ENCODE measurements around the gene PPM1J. TPM values are rescaled to one million over a fixed set of nuclear protein-coding genes. Genes with fewer than 3 reads are reported as not detected.

Gene PPM1J
- total RNA-seq, 5 donors from 2014 or later (not counting 1 experiment from before 2014, with no cell fraction given), result 0.15 to 0.77 (median 0.38) TPM

DNA sequence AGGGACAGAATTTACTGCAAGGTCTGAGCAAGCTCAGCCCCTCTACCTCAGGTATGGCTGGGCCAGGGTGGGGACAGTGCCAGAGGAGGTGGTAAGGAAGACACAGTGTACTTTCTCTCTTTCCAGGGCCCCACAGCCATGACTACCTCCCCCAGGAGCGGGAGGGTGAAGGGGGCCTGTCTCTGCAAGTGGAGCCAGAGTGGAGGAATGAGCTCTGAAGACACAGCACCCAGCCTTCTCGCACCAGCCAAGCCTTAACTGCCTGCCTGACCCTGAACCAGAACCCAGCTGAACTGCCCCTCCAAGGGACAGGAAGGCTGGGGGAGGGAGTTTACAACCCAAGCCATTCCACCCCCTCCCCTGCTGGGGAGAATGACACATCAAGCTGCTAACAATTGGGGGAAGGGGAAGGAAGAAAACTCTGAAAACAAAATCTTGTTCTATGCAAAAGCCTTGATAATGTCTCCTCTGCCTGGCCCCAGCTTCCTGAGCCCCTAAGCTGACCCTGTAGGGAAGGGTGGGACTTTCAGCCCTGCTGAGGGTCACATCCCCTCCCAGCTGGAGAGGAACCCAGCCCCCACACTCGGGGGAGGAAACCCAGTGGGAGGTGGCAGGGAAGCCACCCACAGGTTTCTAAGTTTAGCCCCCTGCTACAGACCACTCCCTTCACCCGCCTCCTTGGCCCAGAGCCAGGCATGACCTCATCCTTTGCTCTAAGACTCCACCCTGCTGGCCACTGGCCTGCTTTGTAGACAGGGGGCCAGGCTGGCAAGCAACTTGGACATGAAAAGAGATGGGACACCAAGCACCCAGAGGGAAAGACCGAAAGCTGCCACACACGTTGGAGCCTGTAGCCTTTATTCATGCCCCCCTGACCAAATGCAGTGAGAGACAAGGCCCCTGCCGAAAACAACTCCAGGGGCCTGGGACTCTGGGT is 14.6 kb downstream of the PPM1J start:
- H3K4me3 Mint-ChIP-seq, result peak overlapping the region in 1 of 3 donors; percentile 38
- H3K4me1 Mint-ChIP-seq, result peaks cover 44 to 62% (median 53%) of the 10 kb centered on the region in 3 donors
- CTCF ChIA-PET, result no interaction called here
- 58% methylated on average over 4 of the region's 7 CpGs for WGBS (ENCODE audit: insufficient coverage)
- H3K27me3 Mint-ChIP-seq, result no peaks in the 10 kb centered on the region
- peak; percentile 35 to 57 (median 43) for ATAC-seq (replicated peaks in 1 of 4)
- H3K9me3 ChIP-seq, result no peaks in the 10 kb centered on the region
- H3K27me3 ChIP-seq (replicated peaks in 1 of 2; ENCODE audit: control insufficient read depth in 2 of 2, extremely low read depth in 1 of 2, insufficient read depth in 2 of 2, low read length in 1 of 2), result no peaks in the 10 kb centered on the region
- POLR2A ChIA-PET, result no interaction called here
- no peaks in the 10 kb centered on the region for H3K9me3 Mint-ChIP-seq
- H3K4me1 ChIP-seq (ENCODE audit: control insufficient read depth in 1 of 2, extremely low read depth in 1 of 2, insufficient read depth in 2 of 2, low read length in 2 of 2), result peaks cover 13 to 46% of the 10 kb centered on the region in 2 experiments
- peaks cover 23% of the 10 kb centered on the region for H3K36me3 Mint-ChIP-seq
- peak overlapping the region; percentile 83 to 92 for H3K27ac Mint-ChIP-seq
- peak overlapping the region; percentile 68 for H3K27ac ChIP-seq (ENCODE audit: low read length)
- DNase-seq, result peak; percentile 32 to 75 (median 61)
- peak overlapping the region in 1 of 2 donors; percentile 17 for H3K4me3 ChIP-seq (ENCODE audit: control insufficient read depth in 1 of 2, extremely low read depth in 1 of 2, low read length in 1 of 2)
- peaks cover 6 to 40% of the 10 kb centered on the region in 2 donors for H3K36me3 ChIP-seq (ENCODE audit: control insufficient read depth in 2 of 2, extremely low read depth in 1 of 2, insufficient read depth in 1 of 2, low read length in 1 of 2)

DNA sequence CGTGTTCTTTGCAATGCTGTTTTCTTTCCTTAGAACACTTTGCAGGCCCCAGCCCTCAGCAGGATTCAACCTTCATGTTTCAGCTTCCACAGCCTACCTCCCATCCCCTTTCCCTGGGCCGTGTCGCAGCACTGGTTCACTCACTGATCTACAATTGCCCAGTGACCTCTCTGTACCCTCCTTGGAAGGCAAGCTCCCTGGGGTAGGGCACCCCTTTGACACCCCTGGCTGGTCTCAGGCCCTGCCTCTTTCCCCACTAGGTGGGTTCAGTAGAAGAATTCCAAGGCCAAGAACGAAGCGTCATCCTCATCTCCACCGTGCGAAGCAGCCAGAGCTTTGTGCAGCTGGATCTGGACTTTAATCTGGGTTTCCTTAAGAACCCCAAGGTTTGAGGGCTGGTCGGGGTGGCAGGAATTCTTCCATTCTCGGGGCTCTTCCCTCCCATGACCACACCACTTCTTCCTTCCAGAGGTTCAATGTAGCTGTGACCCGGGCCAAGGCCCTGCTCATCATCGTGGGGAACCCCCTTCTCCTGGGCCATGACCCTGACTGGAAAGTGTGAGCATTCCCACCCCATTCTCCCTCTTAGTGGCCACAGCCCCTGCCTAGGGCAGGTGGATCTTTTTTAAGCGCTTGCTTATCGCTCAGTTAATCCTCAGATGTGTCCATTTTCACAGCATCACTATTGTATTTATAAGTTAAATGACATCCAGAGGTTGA is 15.5 kb downstream of the PPM1J start:
- H3K9me3 ChIP-seq, result no peaks in the 10 kb centered on the region
- H3K27ac ChIP-seq (ENCODE audit: low read length), result peak overlapping the region; percentile 68
- H3K27me3 ChIP-seq (replicated peaks in 1 of 2; ENCODE audit: control insufficient read depth in 2 of 2, extremely low read depth in 1 of 2, insufficient read depth in 2 of 2, low read length in 1 of 2), result no peaks in the 10 kb centered on the region
- H3K9me3 Mint-ChIP-seq, result no peaks in the 10 kb centered on the region
- H3K4me1 Mint-ChIP-seq, result peaks cover 34 to 52% (median 43%) of the 10 kb centered on the region in 3 donors
- POLR2A ChIA-PET, result no interaction called here
- no peak for DNase-seq
- CTCF ChIA-PET, result interaction anchor here in 1 of 2 donors (1.3 kb wide), 1 partner anchor 15 kb away, joined by 3 read pairs; the partner anchor contains the start of gene PPM1J
- no peak overlapping the region for H3K4me3 Mint-ChIP-seq
- no peak for ATAC-seq (replicated peaks in 1 of 4)
- WGBS (ENCODE audit: insufficient coverage), result 80% methylated on average over 5 of the region's 13 CpGs
- peaks cover 6 to 50% of the 10 kb centered on the region in 2 donors for H3K36me3 ChIP-seq (ENCODE audit: control insufficient read depth in 2 of 2, extremely low read depth in 1 of 2, insufficient read depth in 1 of 2, low read length in 1 of 2)
- H3K4me3 ChIP-seq (ENCODE audit: control insufficient read depth in 1 of 2, extremely low read depth in 1 of 2, low read length in 1 of 2), result no peak overlapping the region
- peaks cover 23% of the 10 kb centered on the region for H3K36me3 Mint-ChIP-seq
- peak overlapping the region; percentile 83 to 92 for H3K27ac Mint-ChIP-seq
- H3K27me3 Mint-ChIP-seq, result no peaks in the 10 kb centered on the region
- peaks cover 5 to 37% of the 10 kb centered on the region in 2 experiments for H3K4me1 ChIP-seq (ENCODE audit: control insufficient read depth in 1 of 2, extremely low read depth in 1 of 2, insufficient read depth in 2 of 2, low read length in 2 of 2)

DNA sequence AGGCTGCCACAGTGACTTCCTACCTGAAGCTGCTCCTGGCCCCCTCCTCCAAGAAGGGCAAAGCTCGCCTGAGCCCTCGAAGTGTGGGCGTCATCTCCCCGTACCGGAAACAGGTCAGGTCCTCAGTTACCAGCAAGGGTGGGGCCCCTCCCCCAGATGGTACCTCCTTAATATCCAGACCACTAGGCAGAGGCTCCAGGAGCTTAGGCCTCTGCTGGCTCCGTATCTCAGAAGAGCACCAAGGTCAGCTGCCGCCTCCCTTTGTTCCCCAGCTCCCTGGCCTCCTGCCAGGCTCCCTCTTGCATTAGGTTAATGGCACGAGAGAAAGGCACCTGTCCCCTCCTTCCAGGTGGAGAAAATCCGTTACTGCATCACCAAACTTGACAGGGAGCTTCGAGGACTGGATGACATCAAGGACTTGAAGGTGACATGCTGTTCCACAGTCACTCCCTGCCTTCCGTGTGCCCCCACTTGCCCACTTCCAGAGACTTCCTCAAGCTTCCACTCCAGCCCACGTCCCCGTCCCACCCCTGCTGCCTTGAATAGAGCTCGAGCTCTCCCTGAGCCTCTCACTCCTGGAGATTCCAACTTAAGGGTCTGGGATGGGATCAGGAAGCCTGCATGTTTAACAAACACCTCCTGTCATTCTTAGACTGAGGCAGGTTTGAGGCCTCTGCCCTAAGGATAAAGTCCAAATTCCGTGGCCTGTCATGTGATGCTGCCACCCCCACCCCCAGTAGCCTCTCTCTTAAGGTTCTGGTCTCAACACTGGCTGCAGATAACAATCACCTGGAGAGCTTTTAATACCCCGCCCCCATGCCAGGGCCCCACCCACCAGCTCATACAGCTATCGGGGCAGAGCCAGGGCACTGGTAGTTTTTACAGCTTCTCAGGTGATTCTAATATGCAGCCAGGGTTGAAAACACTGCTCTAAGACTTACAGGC is 16.5 kb downstream of the PPM1J start:
- Mint-ChIP-seq H3K27me3 (no peaks in the 10 kb centered on the region), H3K4me1 (peaks cover 34 to 44% (median 34%) of the 10 kb centered on the region in 3 donors), H3K36me3 (peaks cover 23% of the 10 kb centered on the region), H3K4me3 (no peak overlapping the region), H3K9me3 (no peaks in the 10 kb centered on the region), H3K27ac (peak overlapping the region; percentile 52 to 58)
- DNase-seq (no peak), ATAC-seq (replicated peaks in 1 of 4) (no peak)
- 88% methylated on average over 17 of the region's 17 CpGs for WGBS (ENCODE audit: insufficient coverage)
- ChIA-PET CTCF (interaction anchor here in 1 of 2 donors (1.3 kb wide), 1 partner anchor 16 kb away, joined by 3 read pairs; the partner anchor contains the start of gene PPM1J), POLR2A (no interaction called here)
- Histone ChIP-seq H3K27ac (ENCODE audit: low read length) (no peak overlapping the region), H3K27me3 (replicated peaks in 1 of 2; ENCODE audit: control insufficient read depth in 2 of 2, extremely low read depth in 1 of 2, insufficient read depth in 2 of 2, low read length in 1 of 2) (no peaks in the 10 kb centered on the region), H3K9me3 (no peaks in the 10 kb centered on the region), H3K4me3 (ENCODE audit: control insufficient read depth in 1 of 2, extremely low read depth in 1 of 2, low read length in 1 of 2) (no peak overlapping the region), H3K4me1 (ENCODE audit: control insufficient read depth in 1 of 2, extremely low read depth in 1 of 2, insufficient read depth in 2 of 2, low read length in 2 of 2) (peaks cover 4 to 27% of the 10 kb centered on the region in 2 experiments), H3K36me3 (ENCODE audit: control insufficient read depth in 2 of 2, extremely low read depth in 1 of 2, insufficient read depth in 1 of 2, low read length in 1 of 2) (peaks cover 6 to 58% of the 10 kb centered on the region in 2 donors)

DNA sequence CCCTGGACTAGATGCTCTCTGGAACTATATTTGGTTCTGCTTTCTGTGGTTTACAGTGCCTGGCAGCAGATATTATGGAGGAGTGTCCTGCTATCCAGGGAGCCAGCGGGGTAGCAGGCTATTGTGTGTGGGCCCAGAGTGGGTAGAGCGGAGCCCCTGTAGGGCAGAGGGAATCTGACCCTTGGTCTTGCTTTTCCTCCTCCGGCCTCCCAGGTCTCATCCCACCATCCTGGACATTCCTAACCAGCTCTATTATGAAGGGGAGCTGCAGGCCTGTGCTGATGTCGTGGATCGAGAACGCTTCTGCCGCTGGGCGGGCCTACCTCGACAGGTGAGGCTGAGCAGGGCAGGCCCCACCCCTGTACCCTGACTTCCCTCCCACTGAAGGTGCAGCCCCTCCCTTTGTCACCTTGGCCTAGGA is 17.3 kb downstream of the PPM1J start:
- no peak overlapping the region for H3K27ac ChIP-seq (ENCODE audit: low read length)
- no peak for ATAC-seq (replicated peaks in 1 of 4)
- ChIA-PET CTCF (interaction anchor here (0.5 to 0.9 kb wide), 4 partner anchors 10 to 307 kb away, joined by 3 to 7 read pairs (median 4); no protein-coding TSS in a partner anchor), POLR2A (no interaction called here)
- Mint-ChIP-seq H3K27me3 (no peaks in the 10 kb centered on the region), H3K4me1 (peaks cover 33 to 39% (median 34%) of the 10 kb centered on the region in 3 donors), H3K36me3 (peaks cover 28% of the 10 kb centered on the region), H3K9me3 (no peaks in the 10 kb centered on the region), H3K4me3 (no peak overlapping the region), H3K27ac (peak overlapping the region in 1 of 2 donors; percentile 8)
- no peak for DNase-seq
- no peak overlapping the region for H3K4me3 ChIP-seq (ENCODE audit: control insufficient read depth in 1 of 2, extremely low read depth in 1 of 2, low read length in 1 of 2)
- WGBS (ENCODE audit: insufficient coverage), result 100% methylated on average over 1 of the region's 9 CpGs
- H3K27me3 ChIP-seq (replicated peaks in 1 of 2; ENCODE audit: control insufficient read depth in 2 of 2, extremely low read depth in 1 of 2, insufficient read depth in 2 of 2, low read length in 1 of 2), result no peaks in the 10 kb centered on the region
- H3K9me3 ChIP-seq, result no peaks in the 10 kb centered on the region
- H3K36me3 ChIP-seq (ENCODE audit: control insufficient read depth in 2 of 2, extremely low read depth in 1 of 2, insufficient read depth in 1 of 2, low read length in 1 of 2), result peaks cover 6 to 63% of the 10 kb centered on the region in 2 donors
- H3K4me1 ChIP-seq (ENCODE audit: control insufficient read depth in 1 of 2, extremely low read depth in 1 of 2, insufficient read depth in 2 of 2, low read length in 2 of 2), result peaks cover 4 to 25% of the 10 kb centered on the region in 2 experiments

DNA sequence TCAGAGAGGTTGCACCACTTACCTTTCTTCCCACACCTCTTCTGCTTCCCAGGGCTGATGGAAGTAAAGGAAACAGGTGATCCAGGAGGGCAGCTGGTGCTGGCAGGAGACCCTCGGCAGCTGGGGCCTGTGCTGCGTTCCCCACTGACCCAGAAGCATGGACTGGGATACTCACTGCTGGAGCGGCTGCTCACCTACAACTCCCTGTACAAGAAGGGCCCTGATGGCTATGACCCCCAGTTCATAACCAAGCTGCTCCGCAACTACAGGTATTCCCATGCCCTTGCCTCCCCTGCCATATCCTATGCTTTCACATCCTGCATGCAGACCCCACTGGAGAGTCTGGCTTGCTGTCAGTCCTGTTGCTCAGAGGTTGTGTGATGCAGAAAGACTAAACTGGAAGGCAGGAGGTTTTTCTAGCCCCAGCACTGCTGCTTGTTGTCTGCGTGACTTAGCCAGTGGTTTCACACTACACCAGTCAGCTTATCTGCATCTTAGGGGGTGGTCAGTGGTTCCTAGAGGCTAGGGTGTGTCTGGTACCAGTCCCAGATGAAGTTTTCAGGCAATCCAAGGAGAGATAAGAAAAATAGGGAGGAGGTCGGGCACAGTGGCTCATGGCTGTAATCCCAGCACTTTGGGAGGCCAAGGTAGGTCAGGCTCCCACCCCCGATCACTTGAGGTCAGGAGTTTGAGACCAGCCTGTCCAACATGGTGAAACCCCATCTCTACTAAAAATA is 18.4 kb downstream of the PPM1J start:
- H3K9me3 ChIP-seq, result no peaks in the 10 kb centered on the region
- H3K4me3 ChIP-seq (ENCODE audit: control insufficient read depth in 1 of 2, extremely low read depth in 1 of 2, low read length in 1 of 2), result no peak overlapping the region
- CTCF ChIA-PET, result interaction anchor here (0.6 to 0.9 kb wide), 4 partner anchors 11 to 306 kb away, joined by 3 to 7 read pairs (median 4); no protein-coding TSS in a partner anchor
- Mint-ChIP-seq H3K27me3 (no peaks in the 10 kb centered on the region), H3K27ac (peak overlapping the region in 1 of 2 donors; percentile 29), H3K36me3 (peaks cover 38% of the 10 kb centered on the region), H3K9me3 (no peaks in the 10 kb centered on the region), H3K4me1 (peaks cover 23 to 29% (median 25%) of the 10 kb centered on the region in 3 donors), H3K4me3 (no peak overlapping the region)
- H3K27me3 ChIP-seq (replicated peaks in 1 of 2; ENCODE audit: control insufficient read depth in 2 of 2, extremely low read depth in 1 of 2, insufficient read depth in 2 of 2, low read length in 1 of 2), result no peaks in the 10 kb centered on the region
- peaks cover 4 to 20% of the 10 kb centered on the region in 2 experiments for H3K4me1 ChIP-seq (ENCODE audit: control insufficient read depth in 1 of 2, extremely low read depth in 1 of 2, insufficient read depth in 2 of 2, low read length in 2 of 2)
- DNase-seq (no peak), ATAC-seq (replicated peaks in 1 of 4) (no peak)
- H3K27ac ChIP-seq (ENCODE audit: low read length), result no peak overlapping the region
- 100% methylated on average over 1 of the region's 7 CpGs for WGBS (ENCODE audit: insufficient coverage)
- H3K36me3 ChIP-seq (ENCODE audit: control insufficient read depth in 2 of 2, extremely low read depth in 1 of 2, insufficient read depth in 1 of 2, low read length in 1 of 2), result peaks cover 6 to 73% of the 10 kb centered on the region in 2 donors
- POLR2A ChIA-PET, result interaction anchor here in 1 of 2 donors (0.6 kb wide), 1 partner anchor 987 kb away, joined by 3 read pairs; no protein-coding TSS in a partner anchor
